ENCODE measurements around the gene HS1BP3. TPM values are rescaled to one million over a fixed set of nuclear protein-coding genes. Genes with fewer than 3 reads are reported as not detected.

HS1BP3 gene
- polyA plus RNA-seq, 1 donor, result 30.7 TPM

DNA sequence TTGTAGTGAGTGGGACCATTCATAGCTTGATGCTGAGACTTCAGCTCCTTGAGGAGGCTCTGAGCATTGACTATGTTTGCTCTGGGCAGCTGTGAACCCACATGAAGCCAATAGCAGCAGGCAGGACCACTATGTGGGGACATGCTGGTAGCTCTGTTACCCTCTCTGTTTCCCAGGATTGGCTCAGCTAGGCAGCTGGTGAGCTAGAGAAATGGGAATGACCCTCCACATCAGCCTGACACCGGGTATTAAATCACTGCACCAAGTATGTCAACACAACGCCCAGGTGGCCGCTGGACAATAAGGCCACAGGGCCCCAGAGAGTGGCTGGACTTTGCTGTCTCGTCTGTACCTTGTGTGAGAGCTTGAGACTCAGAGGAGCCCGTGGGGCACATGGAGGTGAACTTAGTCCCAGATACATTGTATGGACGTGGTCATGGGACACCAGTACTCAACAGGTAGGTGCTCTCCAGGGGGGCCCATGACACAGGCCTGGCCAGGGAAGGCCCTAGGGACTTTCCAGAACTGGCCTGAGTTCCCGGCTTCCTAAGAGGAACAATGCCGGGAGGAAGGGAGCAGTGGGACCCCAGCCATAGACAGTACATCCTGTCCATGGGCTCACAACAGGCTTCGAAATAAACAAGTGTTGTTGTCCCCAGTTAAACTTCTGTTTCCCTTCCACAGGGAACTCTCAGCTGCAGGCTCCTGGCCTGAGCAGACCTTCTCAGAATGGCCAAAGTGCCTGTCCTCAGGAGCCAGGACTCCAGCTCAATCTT is 35.2 kb downstream of the HS1BP3 start:
- Histone ChIP-seq H3K36me3 (ENCODE audit: control insufficient read depth, insufficient read depth, low read length) (peaks cover 15% of the 10 kb centered on the region), H3K27me3 (ENCODE audit: control insufficient read depth, insufficient read depth, low read length) (no peaks in the 10 kb centered on the region), H3K4me1 (ENCODE audit: control insufficient read depth, insufficient read depth, low read length) (peaks cover 68% of the 10 kb centered on the region), H3K4me3 (ENCODE audit: low read length) (no peak overlapping the region), H3K9me3 (ENCODE audit: control insufficient read depth, low read depth, low read length) (no peaks in the 10 kb centered on the region), H3K27ac (ENCODE audit: low read length) (peak overlapping the region; percentile 88)
- DNase-seq, result peak; percentile 91 to 93
- no CpG with 5 or more reads among the region's 9 CpGs for WGBS (ENCODE audit: insufficient coverage, low lambda C conversion rate)

GRCh38 chr2:20615068-20615465 is 35.8 kb downstream of the HS1BP3 start:
- peak overlapping the region; percentile 88 for H3K27ac ChIP-seq (ENCODE audit: low read length)
- DNase-seq, result no peak
- H3K9me3 ChIP-seq (ENCODE audit: control insufficient read depth, low read depth, low read length), result no peaks in the 10 kb centered on the region
- no peak overlapping the region for H3K4me3 ChIP-seq (ENCODE audit: low read length)
- WGBS (ENCODE audit: insufficient coverage, low lambda C conversion rate), result no CpG with 5 or more reads among the region's 6 CpGs
- H3K36me3 ChIP-seq (ENCODE audit: control insufficient read depth, insufficient read depth, low read length), result peaks cover 10% of the 10 kb centered on the region
- H3K27me3 ChIP-seq (ENCODE audit: control insufficient read depth, insufficient read depth, low read length), result no peaks in the 10 kb centered on the region
- peaks cover 71% of the 10 kb centered on the region for H3K4me1 ChIP-seq (ENCODE audit: control insufficient read depth, insufficient read depth, low read length)

GRCh38 chr2:20614201-20615067 is 36.5 kb downstream of the HS1BP3 start:
- no peaks in the 10 kb centered on the region for H3K27me3 ChIP-seq (ENCODE audit: control insufficient read depth, insufficient read depth, low read length)
- no CpG with 5 or more reads among the region's 14 CpGs for WGBS (ENCODE audit: insufficient coverage, low lambda C conversion rate)
- no peaks in the 10 kb centered on the region for H3K9me3 ChIP-seq (ENCODE audit: control insufficient read depth, low read depth, low read length)
- peaks cover 5% of the 10 kb centered on the region for H3K36me3 ChIP-seq (ENCODE audit: control insufficient read depth, insufficient read depth, low read length)
- peak in 1 of 2 donors; percentile 60 for DNase-seq
- no peak overlapping the region for H3K4me3 ChIP-seq (ENCODE audit: low read length)
- peaks cover 77% of the 10 kb centered on the region for H3K4me1 ChIP-seq (ENCODE audit: control insufficient read depth, insufficient read depth, low read length)
- H3K27ac ChIP-seq (ENCODE audit: low read length), result peak overlapping the region; percentile 88

DNA sequence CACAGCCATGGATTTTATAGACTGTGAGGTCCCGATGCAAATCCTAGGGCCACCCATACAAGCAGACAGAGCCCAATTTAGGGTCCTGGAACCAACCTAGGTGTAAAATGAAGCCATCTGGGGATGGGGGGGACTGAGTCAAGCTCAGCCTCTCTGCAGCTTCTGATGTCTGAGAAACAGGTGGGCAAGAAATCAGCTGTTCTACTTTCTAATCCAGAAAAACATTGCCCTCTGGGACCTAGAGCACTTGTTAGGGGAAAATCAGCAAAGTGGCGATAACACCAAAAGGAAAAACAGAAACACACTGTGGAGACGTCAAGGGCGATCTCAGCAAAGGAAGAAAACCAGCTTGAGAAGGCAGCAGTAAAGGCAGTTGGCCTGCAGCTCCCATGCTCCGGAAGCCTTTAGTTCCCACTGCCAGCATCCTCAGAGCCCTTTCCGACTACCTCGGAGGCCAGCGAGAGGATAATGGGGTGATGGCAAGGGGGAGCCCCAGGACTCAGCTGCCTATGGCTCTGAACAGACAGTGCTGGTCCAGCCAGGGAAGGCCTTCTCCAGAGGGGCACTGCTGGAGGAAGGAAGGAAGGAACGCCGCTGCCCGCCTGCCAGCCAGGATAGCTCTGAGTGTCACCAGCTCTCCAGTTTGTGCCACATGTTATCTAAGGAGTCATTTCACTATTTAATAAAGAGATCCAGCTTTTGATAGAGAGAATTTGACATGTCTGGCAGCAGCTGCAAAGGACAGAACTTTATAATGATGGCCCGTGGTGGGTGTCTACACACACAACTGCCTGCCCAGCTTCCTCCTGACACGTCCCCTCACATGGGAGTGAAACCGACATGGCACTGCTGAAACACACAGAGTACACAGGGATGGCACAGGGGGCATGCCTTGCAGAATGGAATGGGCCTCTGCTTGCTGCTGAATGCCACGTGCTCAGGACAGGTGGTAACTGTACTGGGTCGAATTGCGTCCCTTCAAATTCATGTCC is 37.7 kb downstream of the HS1BP3 start:
- no peak overlapping the region for H3K27ac ChIP-seq (ENCODE audit: low read length)
- no peaks in the 10 kb centered on the region for H3K9me3 ChIP-seq (ENCODE audit: control insufficient read depth, low read depth, low read length)
- no peak for DNase-seq
- H3K36me3 ChIP-seq (ENCODE audit: control insufficient read depth, insufficient read depth, low read length), result no peaks in the 10 kb centered on the region
- H3K27me3 ChIP-seq (ENCODE audit: control insufficient read depth, insufficient read depth, low read length), result no peaks in the 10 kb centered on the region
- no peak overlapping the region for H3K4me3 ChIP-seq (ENCODE audit: low read length)
- 47% methylated on average over 2 of the region's 17 CpGs for WGBS (ENCODE audit: insufficient coverage, low lambda C conversion rate)
- peaks cover 71% of the 10 kb centered on the region for H3K4me1 ChIP-seq (ENCODE audit: control insufficient read depth, insufficient read depth, low read length)

GRCh38 chr2:20611844-20612356 is 39.0 kb downstream of the HS1BP3 start:
- Histone ChIP-seq H3K4me1 (ENCODE audit: control insufficient read depth, insufficient read depth, low read length) (peaks cover 57% of the 10 kb centered on the region), H3K27ac (ENCODE audit: low read length) (peak overlapping the region; percentile 59), H3K27me3 (ENCODE audit: control insufficient read depth, insufficient read depth, low read length) (no peaks in the 10 kb centered on the region), H3K4me3 (ENCODE audit: low read length) (no peak overlapping the region), H3K9me3 (ENCODE audit: control insufficient read depth, low read depth, low read length) (no peaks in the 10 kb centered on the region), H3K36me3 (ENCODE audit: control insufficient read depth, insufficient read depth, low read length) (no peaks in the 10 kb centered on the region)
- no peak for DNase-seq
- 100% methylated on average over 1 of the region's 3 CpGs for WGBS (ENCODE audit: insufficient coverage, low lambda C conversion rate)

DNA sequence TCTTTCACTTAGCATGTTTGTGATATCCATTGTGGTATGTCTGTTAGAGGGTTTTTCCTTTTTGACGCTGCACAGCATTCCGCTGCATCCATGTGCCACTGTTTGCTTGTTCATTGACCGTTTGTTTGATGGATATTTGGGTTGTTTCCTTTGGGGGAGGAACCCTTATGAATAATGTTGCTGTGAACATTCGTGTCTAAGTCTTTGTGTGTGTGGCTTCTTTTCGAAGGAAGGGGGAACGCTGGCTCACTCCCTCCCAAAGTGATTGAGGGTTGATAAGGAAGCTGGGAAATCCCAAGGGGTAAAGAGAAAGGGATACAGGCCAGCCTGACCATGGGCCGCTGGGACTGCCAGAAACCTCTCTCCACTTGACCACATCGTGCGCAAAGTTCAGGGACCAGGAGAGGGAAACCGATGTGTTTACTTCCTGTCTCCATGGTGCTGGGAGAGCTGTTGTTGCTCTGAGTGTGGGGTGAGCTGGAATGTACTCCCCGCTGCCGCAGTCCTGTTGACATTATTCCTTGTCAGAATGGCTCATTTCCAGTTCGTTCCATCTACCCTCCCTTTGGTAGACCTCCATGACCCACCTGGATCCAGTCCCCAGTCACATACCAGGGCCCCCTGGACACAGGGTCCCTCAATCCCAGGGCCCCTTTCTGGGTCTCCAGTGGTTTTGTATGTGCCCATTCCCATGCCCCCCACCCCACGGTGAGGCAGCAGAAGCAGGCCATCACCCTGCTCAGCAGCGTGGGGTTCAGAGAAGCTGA is 39.6 kb downstream of the HS1BP3 start:
- peak; percentile 87 to 89 for DNase-seq
- Histone ChIP-seq H3K9me3 (ENCODE audit: control insufficient read depth, low read depth, low read length) (no peaks in the 10 kb centered on the region), H3K27ac (ENCODE audit: low read length) (peak overlapping the region; percentile 59), H3K36me3 (ENCODE audit: control insufficient read depth, insufficient read depth, low read length) (no peaks in the 10 kb centered on the region), H3K27me3 (ENCODE audit: control insufficient read depth, insufficient read depth, low read length) (no peaks in the 10 kb centered on the region), H3K4me3 (ENCODE audit: low read length) (no peak overlapping the region), H3K4me1 (ENCODE audit: control insufficient read depth, insufficient read depth, low read length) (peaks cover 51% of the 10 kb centered on the region)
- no CpG with 5 or more reads among the region's 15 CpGs for WGBS (ENCODE audit: insufficient coverage, low lambda C conversion rate)

DNA sequence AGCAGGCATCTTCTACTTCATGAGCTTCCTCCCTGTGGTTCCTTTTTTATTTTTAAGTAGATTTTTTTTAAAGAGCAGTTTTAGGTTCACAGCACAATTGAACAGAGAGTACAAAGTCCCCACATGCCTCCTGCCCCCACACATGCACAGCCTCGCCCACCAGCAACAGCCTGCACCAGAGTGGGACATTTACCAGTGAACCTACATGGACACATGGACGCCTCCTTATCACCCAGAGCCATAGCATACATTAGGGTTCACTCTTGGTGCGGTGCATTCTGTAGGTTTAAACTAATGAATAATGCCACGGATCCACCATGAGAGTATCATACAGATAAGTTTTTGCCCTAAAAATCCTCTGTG is 40.9 kb downstream of the HS1BP3 start:
- DNase-seq, result no peak
- no CpG with 5 or more reads among the region's 4 CpGs for WGBS (ENCODE audit: insufficient coverage, low lambda C conversion rate)
- no peaks in the 10 kb centered on the region for H3K27me3 ChIP-seq (ENCODE audit: control insufficient read depth, insufficient read depth, low read length)
- H3K36me3 ChIP-seq (ENCODE audit: control insufficient read depth, insufficient read depth, low read length), result no peaks in the 10 kb centered on the region
- H3K4me1 ChIP-seq (ENCODE audit: control insufficient read depth, insufficient read depth, low read length), result peaks cover 42% of the 10 kb centered on the region
- no peak overlapping the region for H3K4me3 ChIP-seq (ENCODE audit: low read length)
- H3K27ac ChIP-seq (ENCODE audit: low read length), result no peak overlapping the region
- H3K9me3 ChIP-seq (ENCODE audit: control insufficient read depth, low read depth, low read length), result no peaks in the 10 kb centered on the region

- Histone ChIP-seq H3K4me1 (ENCODE audit: control insufficient read depth, insufficient read depth, low read length) (peaks cover 37% of the 10 kb centered on the region), H3K9me3 (ENCODE audit: control insufficient read depth, low read depth, low read length) (no peaks in the 10 kb centered on the region), H3K4me3 (ENCODE audit: low read length) (no peak overlapping the region), H3K36me3 (ENCODE audit: control insufficient read depth, insufficient read depth, low read length) (no peaks in the 10 kb centered on the region), H3K27me3 (ENCODE audit: control insufficient read depth, insufficient read depth, low read length) (no peaks in the 10 kb centered on the region), H3K27ac (ENCODE audit: low read length) (no peak overlapping the region)
- WGBS (ENCODE audit: insufficient coverage, low lambda C conversion rate), result no CpG with 5 or more reads among the region's 7 CpGs
- peak in 1 of 2 donors; percentile 42 for DNase-seq
Measured at GRCh38 chr2:20609349-20609994, 41.4 kb downstream of the HS1BP3 start.

- H3K27me3 ChIP-seq (ENCODE audit: control insufficient read depth, insufficient read depth, low read length), result no peaks in the 10 kb centered on the region
- H3K27ac ChIP-seq (ENCODE audit: low read length), result no peak overlapping the region
- H3K4me1 ChIP-seq (ENCODE audit: control insufficient read depth, insufficient read depth, low read length), result peaks cover 30% of the 10 kb centered on the region
- H3K4me3 ChIP-seq (ENCODE audit: low read length), result no peak overlapping the region
- no peak for DNase-seq
- 60% methylated on average over 1 of the region's 7 CpGs for WGBS (ENCODE audit: insufficient coverage, low lambda C conversion rate)
- H3K36me3 ChIP-seq (ENCODE audit: control insufficient read depth, insufficient read depth, low read length), result no peaks in the 10 kb centered on the region
- no peaks in the 10 kb centered on the region for H3K9me3 ChIP-seq (ENCODE audit: control insufficient read depth, low read depth, low read length)
Measured at GRCh38 chr2:20608666-20609348, 42.1 kb downstream of the HS1BP3 start.

Measured in large intestine (tissue), 3 donors.